ENCODE measurements around the gene RPTOR.

The RPTOR gene

GRCh38 chr17:80771612-80772005 lies 227.0 kb downstream of the RPTOR start:
- DNase-seq (ENCODE audit: low spot score): no peak
- no peak for TF ChIP-seq CTCF (IDR thresholded peaks at IDR 0.05; ENCODE audit: borderline replicate concordance, control extremely low read depth, extremely low read depth, insufficient read depth, missing control alignments)
- in situ Hi-C loops (cut with MboI; ENCODE audit: low sequenced_read_pairs, unreplicated experiment): no loop called here

GRCh38 chr17:80772906-80773242 lies 228.2 kb downstream of the RPTOR start:
- DNase-seq (ENCODE audit: low spot score): no peak
- in situ Hi-C loops (cut with MboI; ENCODE audit: low sequenced_read_pairs, unreplicated experiment): no loop called here
- TF ChIP-seq CTCF (IDR thresholded peaks at IDR 0.05; ENCODE audit: borderline replicate concordance, control extremely low read depth, extremely low read depth, insufficient read depth, missing control alignments): no peak

GRCh38 chr17:80773243-80773991 lies 228.8 kb downstream of the RPTOR start:
- TF ChIP-seq CTCF (IDR thresholded peaks at IDR 0.05; ENCODE audit: borderline replicate concordance, control extremely low read depth, extremely low read depth, insufficient read depth, missing control alignments): no peak
- DNase-seq (ENCODE audit: low spot score): no peak
- in situ Hi-C loops (cut with MboI; ENCODE audit: low sequenced_read_pairs, unreplicated experiment): no loop called here

- no peak for DNase-seq (ENCODE audit: low spot score)
- TF ChIP-seq CTCF (IDR thresholded peaks at IDR 0.05; ENCODE audit: borderline replicate concordance, control extremely low read depth, extremely low read depth, insufficient read depth, missing control alignments): no peak
- in situ Hi-C loops (cut with MboI; ENCODE audit: low sequenced_read_pairs, unreplicated experiment): no loop called here
Measured at GRCh38 chr17:80774146-80774545, 229.5 kb downstream of the RPTOR start.

- in situ Hi-C loops (cut with MboI; ENCODE audit: low sequenced_read_pairs, unreplicated experiment): no loop called here
- DNase-seq (ENCODE audit: low spot score): peak; percentile 64
- no peak for TF ChIP-seq CTCF (IDR thresholded peaks at IDR 0.05; ENCODE audit: borderline replicate concordance, control extremely low read depth, extremely low read depth, insufficient read depth, missing control alignments)
Measured at GRCh38 chr17:80774643-80775281, 230.1 kb downstream of the RPTOR start.

- no peak for TF ChIP-seq CTCF (IDR thresholded peaks at IDR 0.05; ENCODE audit: borderline replicate concordance, control extremely low read depth, extremely low read depth, insufficient read depth, missing control alignments)
- in situ Hi-C loops (cut with MboI; ENCODE audit: low sequenced_read_pairs, unreplicated experiment): no loop called here
- DNase-seq (ENCODE audit: low spot score): no peak
Measured at GRCh38 chr17:80775863-80776262, 231.2 kb downstream of the RPTOR start.

All from GM13976 (cell line).